Measurements from ENCODE around the gene HTT. TPM values are rescaled to one million over a fixed set of nuclear protein-coding genes. Genes with fewer than 3 reads are reported as not detected.

Gene HTT
- total and polyA plus RNA-seq, 12 donors: 16.1 to 77.1 (median 47.1) TPM

GRCh38 chr4:3073158-3074077 is 1.1 kb upstream of the HTT start:
- Histone ChIP-seq H3K27ac (peak overlapping the region in 2 of 5 donors; percentile 64 to 97), H3K27me3 (no peaks in the 10 kb centered on the region), H3K4me1 (replicated peaks in 1 of 2) (peaks cover 15 to 32% of the 10 kb centered on the region in 2 donors), H3K4me3 (peak overlapping the region in 3 of 4 donors; percentile 52 to 97 (median 60)), H3K9me3 (replicated peaks in 1 of 3) (no peaks in the 10 kb centered on the region), H3K36me3 (replicated peaks in 1 of 2) (no peaks in the 10 kb centered on the region)
- no peak for TF ChIP-seq POLR2A (IDR thresholded peaks at IDR 0.05)
- no peak for TF ChIP-seq CTCF (IDR thresholded peaks at IDR 0.05)
- intact Hi-C loops (cut with DNase I): no loop called here
- peak in 3 of 7 donors; percentile 12 to 64 (median 41) for DNase-seq
- WGBS, 4 donors: 9 to 37% (median 22%) methylated on average over 9 to 51 of the region's 54 CpGs

GRCh38 chr4:3074846-3075651 is 568 bp downstream of the HTT start:
- no peaks in the 10 kb centered on the region for H3K27me3 ChIP-seq
- H3K27ac ChIP-seq: peak overlapping the region; percentile 87 to 97 (median 93)
- peaks cover 15 to 36% of the 10 kb centered on the region in 2 donors for H3K4me1 ChIP-seq (replicated peaks in 1 of 2)
- peak; percentile 62 to 80 (median 64) for DNase-seq
- H3K9me3 ChIP-seq (replicated peaks in 1 of 3): no peaks in the 10 kb centered on the region
- no peaks in the 10 kb centered on the region for H3K36me3 ChIP-seq (replicated peaks in 1 of 2)
- peak overlapping the region; percentile 71 to 97 (median 95) for H3K4me3 ChIP-seq
- TF ChIP-seq POLR2A (IDR thresholded peaks at IDR 0.05) (peak in 1 of 2 donors; percentile 47), CTCF (IDR thresholded peaks at IDR 0.05) (no peak)
- 0 to 1% (median 0%) methylated on average over 14 to 60 of the region's 60 CpGs for WGBS, 4 donors
- intact Hi-C loops (cut with DNase I): no loop called here

- H3K4me1 ChIP-seq (replicated peaks in 1 of 2): peaks cover 15 to 36% of the 10 kb centered on the region in 2 donors
- no peaks in the 10 kb centered on the region for H3K9me3 ChIP-seq (replicated peaks in 1 of 3)
- H3K4me3 ChIP-seq: peak overlapping the region in 2 of 4 donors; percentile 93 to 97
- no peak for DNase-seq
- H3K27me3 ChIP-seq: no peaks in the 10 kb centered on the region
- peak overlapping the region in 4 of 5 donors; percentile 91 to 97 (median 94) for H3K27ac ChIP-seq
- intact Hi-C loops (cut with DNase I): no loop called here
- H3K36me3 ChIP-seq (replicated peaks in 1 of 2): no peaks in the 10 kb centered on the region
- WGBS, 4 donors: 0 to 3% (median 0%) methylated on average over 5 to 8 of the region's 8 CpGs
- TF ChIP-seq POLR2A (IDR thresholded peaks at IDR 0.05) (no peak), CTCF (IDR thresholded peaks at IDR 0.05) (no peak)
Observed at GRCh38 chr4:3075652-3075981, 1.1 kb downstream of the HTT start.

GRCh38 chr4:3077796-3078195 is 3.3 kb downstream of the HTT start:
- no peak overlapping the region for H3K4me3 ChIP-seq
- no peaks in the 10 kb centered on the region for H3K9me3 ChIP-seq (replicated peaks in 1 of 3)
- TF ChIP-seq POLR2A (IDR thresholded peaks at IDR 0.05): no peak
- no peak for TF ChIP-seq CTCF (IDR thresholded peaks at IDR 0.05)
- WGBS, 4 donors: 62 to 77% (median 75%) methylated on average over 2 of the region's 2 CpGs
- no peak for DNase-seq
- no peaks in the 10 kb centered on the region for H3K27me3 ChIP-seq
- no peaks in the 10 kb centered on the region for H3K36me3 ChIP-seq (replicated peaks in 1 of 2)
- H3K27ac ChIP-seq: no peak overlapping the region
- intact Hi-C loops (cut with DNase I): no loop called here
- H3K4me1 ChIP-seq (replicated peaks in 1 of 2): peaks cover 15 to 36% of the 10 kb centered on the region in 2 donors

All from adrenal gland (tissue), 12 donors.